HL-60 (cell line): ENCODE data around the gene RORC.

ENCODE experiments used
- CTCF ChIP-seq: IDR thresholded peaks from one replicate; pipeline ENCODE4 v1.5.1; 2011; ENCODE audit warnings: low read length, control low read depth, inconsistent platforms; ENCODE audit not compliant: insufficient read depth
- GABPA ChIP-seq: IDR thresholded peaks from 2 replicates; pipeline ENCODE4 v1.6.1; 2012; ENCODE audit warnings: low read depth
- POLR2AphosphoS5 ChIP-seq: IDR thresholded peaks from 2 replicates; pipeline ENCODE4 v1.6.1; 2012; ENCODE audit warnings: low read depth
- REST ChIP-seq: IDR thresholded peaks from 2 replicates; pipeline ENCODE4 v1.6.1; 2012; ENCODE audit warnings: low read depth; ENCODE audit not compliant: insufficient replicate concordance
- SPI1 ChIP-seq: IDR thresholded peaks from 2 replicates; pipeline ENCODE4 v1.6.1; 2012; ENCODE audit warnings: low read depth, mild to moderate bottlenecking, borderline replicate concordance

- no peak for TF ChIP-seq CTCF
- TF ChIP-seq REST = no peak
- TF ChIP-seq POLR2AphosphoS5 = no peak
- no peak for TF ChIP-seq SPI1
- TF ChIP-seq GABPA = no peak
Measured at GRCh38 chr1:151849126-151849525, 17.5 kb upstream of the RORC start.
